NCI-H460 (cell line): ENCODE results near the gene DEFB129. TPM values are rescaled to one million over a fixed set of nuclear protein-coding genes. Genes with fewer than 3 reads are reported as not detected.
"Not testable (repeated sequence)": the region's sequence is repeated elsewhere in the genome, so short reads cannot be mapped to it uniquely, and the experiment has no call there.

Experiments
- DNase-seq: peaks from one replicate; pipeline ENCODE4 v3.0.0-alpha.2; 2016; ENCODE audit warnings: low read depth; ENCODE audit errors: extremely low read depth
- polyA plus RNA-seq: library from polyadenylated mRNA; depleted of rRNA; stranded (reverse); fragments of >200 nt; gene quantifications from 2 replicates; pipeline ENCODE4 v1.2.3, GENCODE V29; 2014; cell fraction: nucleus; rRNA removed
- total RNA-seq: library from RNA; depleted of rRNA; stranded (reverse); fragments of >200 nt; shearing (Covaris generic); gene quantifications from 2 replicates; pipeline ENCODE4 v1.2.3, GENCODE V29; 2014; rRNA removed

DEFB129 gene
- total RNA-seq: not detected in 2 replicates
- not detected in 2 replicates for polyA plus RNA-seq

GRCh38 chr20:226958-227357 lies at the start of gene DEFB129:
Gene DEFB129, plus strand, starts transcription at chr20:227258. Its CDS starts 31 bp downstream, at chr20:227289.
- DNase-seq: no peak

GRCh38 chr20:184288-184687 lies 42.8 kb upstream of the DEFB129 start:
- no peak for DNase-seq

- DNase-seq: no peak
Observed at GRCh38 chr20:187733-188132, 39.3 kb upstream of the DEFB129 start.

GRCh38 chr20:189611-190010 lies 37.4 kb upstream of the DEFB129 start, which contains the start of gene DEFB128:
Gene DEFB128, minus strand, starts transcription at chr20:189711. Its CDS starts 88 bp downstream, at chr20:189623.
- no peak for DNase-seq

- no peak for DNase-seq
Observed at GRCh38 chr20:198225-198624, 28.8 kb upstream of the DEFB129 start.

DNA sequence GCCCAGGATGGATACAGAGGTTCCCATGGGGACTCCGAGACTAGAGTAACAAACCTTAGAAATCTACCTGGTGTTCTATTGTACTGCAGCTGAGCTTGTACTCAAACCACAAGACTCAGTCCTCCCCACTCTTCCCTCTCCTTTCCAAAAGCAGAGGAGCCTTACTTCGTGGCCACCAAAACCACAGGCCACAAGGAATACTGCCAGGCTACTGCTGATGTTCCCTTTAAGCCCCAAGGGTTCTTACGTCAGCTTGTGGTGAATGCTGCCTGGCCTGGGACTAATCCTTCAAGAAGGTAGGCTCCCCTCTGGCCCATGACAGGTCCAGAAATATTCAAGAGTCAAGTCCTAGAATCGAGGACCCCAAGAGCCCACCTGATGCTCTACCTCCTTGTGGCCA lies 27.1 kb upstream of the DEFB129 start:
- no peak for DNase-seq

GRCh38 chr20:203630-204029 lies 23.4 kb upstream of the DEFB129 start:
- not testable (repeated sequence) for DNase-seq

- DNase-seq: peak; percentile 59
Observed at GRCh38 chr20:208942-209566, 18.0 kb upstream of the DEFB129 start.

DNA sequence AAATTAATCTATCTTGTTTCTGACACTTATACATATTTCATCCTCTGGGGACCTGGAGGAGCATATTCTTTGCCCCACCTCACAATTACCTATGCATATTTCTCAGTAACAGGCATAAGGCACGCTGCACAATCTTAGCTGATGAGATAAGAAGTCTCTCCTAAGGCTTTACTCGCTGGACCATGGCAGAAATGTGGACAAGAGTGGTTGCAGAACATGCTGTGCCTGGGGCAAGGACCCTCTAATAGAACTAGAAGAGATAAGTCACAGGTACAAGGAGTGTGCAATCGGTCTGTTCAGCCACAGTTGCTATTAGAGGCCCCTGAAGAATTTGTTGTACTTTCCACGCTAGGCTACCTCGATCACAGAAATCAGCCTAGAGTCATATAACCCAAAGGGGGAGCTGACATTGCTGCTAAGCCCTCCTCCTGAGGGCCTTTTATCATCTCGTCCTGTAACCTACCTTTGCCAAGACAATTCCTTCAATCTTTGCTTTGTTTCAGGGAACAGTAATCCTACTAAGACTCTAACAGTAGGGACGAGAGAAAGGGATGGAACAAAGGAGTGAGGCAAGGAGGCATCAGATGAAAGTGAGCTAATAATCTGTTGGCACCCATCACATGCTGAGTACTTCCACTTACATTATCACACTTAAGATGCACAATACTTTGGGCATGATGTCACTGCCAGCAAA lies 16.1 kb upstream of the DEFB129 start:
- no peak for DNase-seq

- no peak for DNase-seq
Observed at GRCh38 chr20:214383-214782, 12.7 kb upstream of the DEFB129 start.

- no peak for DNase-seq
Observed at GRCh38 chr20:215796-216195, 11.3 kb upstream of the DEFB129 start.

GRCh38 chr20:217266-217665 lies 9.8 kb upstream of the DEFB129 start:
- DNase-seq: no peak

DNA sequence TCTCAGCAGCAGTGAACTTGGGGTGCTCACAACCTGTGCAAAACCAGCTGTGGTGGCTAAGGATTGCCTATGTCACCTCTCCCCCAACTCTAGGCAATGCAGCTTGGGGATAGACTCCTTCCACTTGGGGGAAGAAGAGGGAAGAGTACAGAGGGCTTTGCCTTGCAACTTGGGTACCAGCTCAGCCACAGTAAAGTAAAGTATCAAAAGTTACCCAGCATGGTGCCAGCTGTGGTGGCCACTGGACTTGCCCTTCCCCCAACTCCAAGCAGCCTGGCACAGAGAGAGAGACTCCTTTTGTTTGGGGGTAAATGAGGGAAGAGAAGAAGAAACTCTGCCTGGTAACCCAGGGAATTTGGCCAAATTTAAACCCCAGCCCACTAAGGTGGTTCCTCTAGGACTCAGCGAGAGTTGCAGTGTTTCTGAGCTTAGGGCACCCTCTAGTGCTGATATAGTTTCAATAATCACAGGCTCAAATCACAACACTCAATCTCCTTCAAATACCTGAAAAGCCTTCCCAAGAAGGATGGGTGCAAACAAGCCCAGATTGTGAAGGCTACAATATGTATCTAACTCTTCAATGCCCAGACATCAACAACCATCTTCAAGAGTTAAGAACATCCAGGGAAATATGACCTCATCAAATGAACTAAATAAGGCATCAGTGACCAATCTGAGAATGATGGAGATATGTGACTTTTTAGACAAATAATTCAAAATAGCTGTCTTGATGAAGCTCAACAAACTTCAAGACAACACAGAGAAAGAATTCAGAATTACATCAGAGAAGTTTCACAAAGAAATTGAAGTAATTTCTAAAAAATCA lies 7.6 kb upstream of the DEFB129 start:
- peak; percentile 22 for DNase-seq

DNA sequence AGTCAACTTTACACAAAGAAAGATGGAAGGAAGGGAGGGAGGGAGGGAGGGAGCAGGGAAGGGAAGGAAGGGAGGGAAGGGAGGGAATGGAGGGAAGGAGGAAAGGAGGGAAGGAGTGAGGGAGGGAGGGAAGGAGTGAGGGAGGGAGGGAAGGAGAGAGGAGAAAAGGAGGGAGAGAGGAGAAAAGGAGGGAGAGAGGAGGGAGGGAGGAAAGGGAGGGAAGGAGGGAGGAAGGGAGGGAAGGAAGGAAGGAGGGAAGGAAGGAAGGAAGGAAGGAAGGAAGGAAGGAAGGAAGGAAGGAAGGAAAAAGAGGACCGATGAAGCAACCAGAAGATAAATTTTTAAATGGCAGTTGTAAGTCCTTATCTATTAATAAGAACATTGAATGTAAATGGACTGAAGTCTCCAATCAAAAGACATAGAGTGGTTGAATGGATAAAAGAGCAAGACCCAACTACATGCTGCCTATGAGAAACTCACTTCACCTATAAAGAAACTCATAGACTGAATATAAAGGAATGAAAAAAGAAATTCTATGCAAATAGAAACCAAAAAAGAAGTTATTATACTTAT lies 5.7 kb upstream of the DEFB129 start:
- DNase-seq: no peak

GRCh38 chr20:225879-226278 lies 1.2 kb upstream of the DEFB129 start:
- DNase-seq: not testable (repeated sequence)

- DNase-seq: no peak
Observed at GRCh38 chr20:227439-228105, 514 bp downstream of the DEFB129 start.

GRCh38 chr20:235891-236290 lies 8.8 kb downstream of the DEFB129 start:
- peak; percentile 15 for DNase-seq

- no peak for DNase-seq
Observed at GRCh38 chr20:237489-237888, 10.4 kb downstream of the DEFB129 start.

GRCh38 chr20:237929-238328 lies 10.9 kb downstream of the DEFB129 start:
- DNase-seq: no peak

DNA sequence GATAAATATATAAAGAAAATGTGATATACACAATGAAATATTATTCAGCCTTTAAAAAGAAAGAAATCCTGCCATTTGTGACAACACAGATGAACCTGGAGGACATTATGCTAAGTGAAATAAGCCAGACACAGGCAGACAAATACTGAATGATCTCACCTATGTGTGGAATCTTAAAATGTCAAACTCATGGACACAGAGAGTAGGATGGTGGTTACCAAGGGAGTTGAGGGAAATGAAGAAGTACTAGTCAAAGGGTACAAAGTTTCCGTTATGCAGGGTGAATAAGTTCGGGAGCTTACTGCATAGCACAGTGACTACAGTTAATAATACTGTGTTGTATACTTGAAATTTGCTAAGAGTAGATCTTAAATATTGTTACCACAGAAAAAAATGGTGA lies 15.8 kb downstream of the DEFB129 start:
- DNase-seq: no peak
